ENCODE measurements around the gene COL28A1. TPM values are rescaled to one million over a fixed set of nuclear protein-coding genes. Genes with fewer than 3 reads are reported as not detected.

Gene COL28A1
- total and polyA plus RNA-seq, 4 donors, result 1.3 to 10.2 (median 3.2) TPM

- no peak overlapping the region for H3K9ac ChIP-seq (ENCODE audit: insufficient read depth in 1 of 2, low read length in 2 of 2)
These were observed 40.7 kb upstream of the COL28A1 start for GRCh38 chr7:7576344-7576743.

GRCh38 chr7:7573701-7574100, 38.0 kb upstream of the COL28A1 start:
- WGBS, 2 donors, result 74 to 89% methylated on average over 2 of the region's 2 CpGs

More at GRCh38 chr7:7576344-7576743, 40.7 kb upstream of the COL28A1 start:
- WGBS, 2 donors, result 96 to 97% methylated on average over 1 of the region's 1 CpG
- no peak overlapping the region for H3K4me3 ChIP-seq
- no peak for TF ChIP-seq CTCF (IDR thresholded peaks at IDR 0.05; ENCODE audit: control extremely low read depth, extremely low read depth)
- no peak overlapping the region for H3K27ac ChIP-seq (ENCODE audit: low read depth in 1 of 2, low read length in 1 of 2)
- no peaks in the 10 kb centered on the region for H3K27me3 ChIP-seq (ENCODE audit: control insufficient read depth in 3 of 3, insufficient read depth in 3 of 3, low read length in 2 of 3)
- ATAC-seq (ENCODE audit: insufficient read depth, low FRiP score) (no peak), DNase-seq (no peak)
- H3K4me1 ChIP-seq (ENCODE audit: control insufficient read depth in 5 of 5, insufficient read depth in 5 of 5, low read length in 5 of 5), result no peaks in the 10 kb centered on the region
- peaks cover 0 to 6% (median 2%) of the 10 kb centered on the region in 4 donors for H3K36me3 ChIP-seq (ENCODE audit: control insufficient read depth in 4 of 4, insufficient read depth in 4 of 4, low read length in 4 of 4)
- H3K9me3 ChIP-seq (ENCODE audit: control insufficient read depth in 4 of 4, insufficient read depth in 3 of 4, low read length in 3 of 4), result no peaks in the 10 kb centered on the region

DNA sequence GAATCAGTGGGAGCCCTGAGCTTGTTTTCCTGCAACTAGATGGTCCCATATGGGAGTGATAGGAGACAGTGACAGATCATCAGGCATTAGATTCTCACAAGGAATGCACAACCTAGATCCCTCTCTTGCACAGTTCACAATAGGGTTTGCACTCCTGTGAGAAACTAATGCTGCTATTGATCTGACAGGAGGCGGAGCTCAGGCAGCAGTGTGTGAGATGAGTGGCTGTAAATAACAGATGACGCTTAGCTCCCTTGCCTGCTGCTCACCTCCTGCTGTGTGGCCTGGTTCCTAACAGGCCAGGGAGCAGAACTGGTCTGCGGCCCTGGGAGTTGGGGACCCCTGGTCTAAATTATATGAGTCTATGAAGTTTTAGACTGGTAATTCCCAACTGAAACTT, 34.9 kb upstream of the COL28A1 start:
- DNase-seq (no peak), ATAC-seq (ENCODE audit: insufficient read depth, low FRiP score) (no peak)
- Histone ChIP-seq H3K27ac (ENCODE audit: low read depth in 1 of 2, low read length in 1 of 2) (no peak overlapping the region), H3K4me1 (ENCODE audit: control insufficient read depth in 5 of 5, insufficient read depth in 5 of 5, low read length in 5 of 5) (peaks cover 0 to 21% (median 9%) of the 10 kb centered on the region in 5 donors), H3K9me3 (ENCODE audit: control insufficient read depth in 4 of 4, insufficient read depth in 3 of 4, low read length in 3 of 4) (no peaks in the 10 kb centered on the region), H3K9ac (ENCODE audit: insufficient read depth in 1 of 2, low read length in 2 of 2) (no peak overlapping the region), H3K4me3 (no peak overlapping the region), H3K36me3 (ENCODE audit: control insufficient read depth in 4 of 4, insufficient read depth in 4 of 4, low read length in 4 of 4) (peaks cover 0 to 8% (median 4%) of the 10 kb centered on the region in 4 donors), H3K27me3 (ENCODE audit: control insufficient read depth in 3 of 3, insufficient read depth in 3 of 3, low read length in 2 of 3) (no peaks in the 10 kb centered on the region)
- WGBS, 2 donors, result 97 to 100% methylated on average over 3 of the region's 3 CpGs
- TF ChIP-seq CTCF (IDR thresholded peaks at IDR 0.05; ENCODE audit: control extremely low read depth, extremely low read depth), result no peak

More at GRCh38 chr7:7573701-7574100, 38.0 kb upstream of the COL28A1 start:
- no peak overlapping the region for H3K4me3 ChIP-seq
- peaks cover 0 to 12% (median under 1%) of the 10 kb centered on the region in 5 donors for H3K4me1 ChIP-seq (ENCODE audit: control insufficient read depth in 5 of 5, insufficient read depth in 5 of 5, low read length in 5 of 5)
- H3K9ac ChIP-seq (ENCODE audit: insufficient read depth in 1 of 2, low read length in 2 of 2), result no peak overlapping the region
- TF ChIP-seq CTCF (IDR thresholded peaks at IDR 0.05; ENCODE audit: control extremely low read depth, extremely low read depth), result no peak
- no peaks in the 10 kb centered on the region for H3K9me3 ChIP-seq (ENCODE audit: control insufficient read depth in 4 of 4, insufficient read depth in 3 of 4, low read length in 3 of 4)
- no peak overlapping the region for H3K27ac ChIP-seq (ENCODE audit: low read depth in 1 of 2, low read length in 1 of 2)
- ATAC-seq (ENCODE audit: insufficient read depth, low FRiP score), result no peak
- H3K27me3 ChIP-seq (ENCODE audit: control insufficient read depth in 3 of 3, insufficient read depth in 3 of 3, low read length in 2 of 3), result no peaks in the 10 kb centered on the region
- no peak for DNase-seq
- peaks cover 0 to 8% (median 4%) of the 10 kb centered on the region in 4 donors for H3K36me3 ChIP-seq (ENCODE audit: control insufficient read depth in 4 of 4, insufficient read depth in 4 of 4, low read length in 4 of 4)

DNA sequence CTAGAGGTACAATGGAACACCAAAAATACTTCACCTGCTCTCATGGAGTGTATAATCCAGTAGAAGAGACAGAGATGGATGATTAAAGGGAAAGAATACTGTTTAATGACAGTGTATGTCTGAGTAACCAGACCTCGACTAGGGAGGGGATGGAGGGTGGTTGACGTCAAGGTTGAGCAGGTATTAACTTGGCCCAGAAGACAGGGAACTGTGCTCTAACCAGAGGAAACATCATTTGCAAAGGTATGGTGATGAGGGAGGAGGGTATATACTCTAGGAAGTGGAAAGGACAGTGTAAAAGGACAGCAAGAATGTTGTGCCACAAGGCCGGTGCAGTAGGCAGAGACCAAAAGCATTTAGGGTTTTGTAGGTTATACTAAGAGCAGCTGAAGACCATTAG, 33.9 kb upstream of the COL28A1 start:
- no peaks in the 10 kb centered on the region for H3K9me3 ChIP-seq (ENCODE audit: control insufficient read depth in 4 of 4, insufficient read depth in 3 of 4, low read length in 3 of 4)
- H3K27ac ChIP-seq (ENCODE audit: low read depth in 1 of 2, low read length in 1 of 2), result no peak overlapping the region
- DNase-seq, result no peak
- WGBS, 2 donors, result 90 to 94% methylated on average over 3 of the region's 3 CpGs
- H3K4me3 ChIP-seq, result no peak overlapping the region
- H3K9ac ChIP-seq (ENCODE audit: insufficient read depth in 1 of 2, low read length in 2 of 2), result no peak overlapping the region
- no peak for TF ChIP-seq CTCF (IDR thresholded peaks at IDR 0.05; ENCODE audit: control extremely low read depth, extremely low read depth)
- peaks cover 0 to 21% (median 9%) of the 10 kb centered on the region in 5 donors for H3K4me1 ChIP-seq (ENCODE audit: control insufficient read depth in 5 of 5, insufficient read depth in 5 of 5, low read length in 5 of 5)
- ATAC-seq (ENCODE audit: insufficient read depth, low FRiP score), result no peak
- peaks cover 0 to 8% (median 4%) of the 10 kb centered on the region in 4 donors for H3K36me3 ChIP-seq (ENCODE audit: control insufficient read depth in 4 of 4, insufficient read depth in 4 of 4, low read length in 4 of 4)
- no peaks in the 10 kb centered on the region for H3K27me3 ChIP-seq (ENCODE audit: control insufficient read depth in 3 of 3, insufficient read depth in 3 of 3, low read length in 2 of 3)
